ENCODE data around the gene RNF32.

DNA sequence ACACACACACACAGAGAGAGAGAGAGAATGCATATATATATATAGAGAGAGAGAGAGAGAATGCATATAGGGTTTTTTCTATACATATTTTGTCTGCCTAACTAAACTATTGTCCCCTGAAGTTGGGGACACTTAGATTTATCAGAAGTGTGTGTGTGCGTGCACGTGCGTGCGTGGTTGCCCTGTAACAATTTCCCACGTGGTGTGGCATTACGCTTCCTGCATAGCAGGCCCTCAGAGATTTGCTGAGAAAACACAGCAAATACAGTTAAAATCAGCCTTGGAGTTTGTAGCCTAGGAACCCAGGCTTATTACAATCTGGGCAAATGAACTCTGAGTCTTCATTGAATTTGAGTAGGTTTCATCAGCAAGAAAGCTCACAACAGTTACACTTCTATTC, 14.7 kb downstream of the RNF32 start:
- TF ChIP-seq POLR2AphosphoS5 (IDR thresholded peaks at IDR 0.05) (no peak), POLR2A (IDR thresholded peaks at IDR 0.05) (no peak)
